Neural cell (in vitro differentiated cells): ENCODE measurements around the gene SLC26A11. TPM values are rescaled to one million over a fixed set of nuclear protein-coding genes. Genes with fewer than 3 reads are reported as not detected.

ENCODE experiments used
- H2AFZ ChIP-seq: fragments of 200-600, 300-800 bp; sonication (generic), shearing (Covaris generic); 2 replicates; pipeline ENCODE4 v1.6.0; 2014; ENCODE audit warnings: low read depth, mild to moderate bottlenecking, antibody characterized with exemption, low read length, moderate library complexity
- H3F3A ChIP-seq: fragments of 200-600 bp; shearing (Covaris generic); 2 replicates; pipeline ENCODE4 v1.6.1; 2016; ENCODE audit warnings: mild to moderate bottlenecking, moderate library complexity, mixed read lengths, antibody characterized with exemption, low read length; ENCODE audit not compliant: insufficient read depth, poor library complexity, severe bottlenecking
- H3K27ac ChIP-seq: fragments of 200-600, 300-800 bp; sonication (generic), shearing (Covaris generic); 2 replicates; pipeline ENCODE4 v1.5.1; 2014; ENCODE audit warnings: mild to moderate bottlenecking, low read length, moderate library complexity
- H3K27me3 ChIP-seq: fragments of 300-800, 200-600 bp; sonication (generic), shearing (Covaris generic); 2 replicates; pipeline ENCODE4 v1.6.0; 2014; ENCODE audit warnings: mild to moderate bottlenecking, low read depth, low read length, moderate library complexity; ENCODE audit not compliant: insufficient read depth
- H3K36me3 ChIP-seq: fragments of 300-800, 200-600 bp; sonication (generic), shearing (Covaris generic); 2 replicates; pipeline ENCODE4 v1.5.1; 2014; ENCODE audit warnings: mild to moderate bottlenecking, antibody characterized with exemption, low read length, moderate library complexity; ENCODE audit not compliant: insufficient read depth
- H3K4me2 ChIP-seq: fragments of 300-800, 200-600 bp; sonication (generic), shearing (Covaris generic); 2 replicates; pipeline ENCODE4 v1.6.0; 2014; ENCODE audit warnings: mild to moderate bottlenecking, low read length
- H3K4me3 ChIP-seq: fragments of 300-800, 200-600 bp; sonication (generic), shearing (Covaris generic); 2 replicates; pipeline ENCODE4 v1.5.1; 2014; ENCODE audit warnings: mild to moderate bottlenecking, low read length, moderate library complexity
- H3K79me2 ChIP-seq: fragments of 200-600 bp; shearing (Covaris generic); replicated peaks from 2 replicates; pipeline ENCODE4 v1.6.0; 2014; ENCODE audit warnings: mild to moderate bottlenecking, low read length, moderate library complexity; ENCODE audit not compliant: insufficient read depth
- H3K9ac ChIP-seq: fragments of 300-800, 200-600 bp; sonication (generic), shearing (Covaris generic); 2 replicates; pipeline ENCODE4 v1.6.1; 2016; ENCODE audit warnings: mild to moderate bottlenecking, low read length, mixed read lengths
- H3K9me2 ChIP-seq: fragments of 200-600 bp; shearing (Covaris generic); 2 replicates; pipeline ENCODE4 v1.6.1; 2016; ENCODE audit warnings: mild to moderate bottlenecking, low read length, mixed read lengths; ENCODE audit not compliant: insufficient read depth
- H3K9me3 ChIP-seq: fragments of 200-600, 300-800 bp; sonication (generic), shearing (Covaris generic); 2 replicates; pipeline ENCODE4 v1.6.1; 2016; ENCODE audit warnings: mild to moderate bottlenecking, mixed run types, low read length, moderate library complexity, mixed read lengths
- H4K20me1 ChIP-seq: fragments of 200-600 bp; shearing (Covaris generic); 2 replicates; pipeline ENCODE4 v1.6.1; 2016; ENCODE audit warnings: mild to moderate bottlenecking, mixed run types; ENCODE audit not compliant: insufficient read depth
- CTCF ChIP-seq: fragments of 450-650 bp; IDR thresholded peaks from 2 replicates; pipeline ENCODE4 v1.5.1; 2014; ENCODE audit warnings: antibody characterized with exemption, mild to moderate bottlenecking, moderate library complexity; ENCODE audit not compliant: poor library complexity, severe bottlenecking
- EP300 ChIP-seq: fragments of 450-650 bp; conservative IDR thresholded peaks from 2 replicates; pipeline ENCODE4 v1.6.1; 2014; ENCODE audit warnings: antibody characterized with exemption, mild to moderate bottlenecking, moderate library complexity; ENCODE audit not compliant: poor library complexity, severe bottlenecking
- EZH2 ChIP-seq: fragments of 200-600, 300-800 bp; shearing (Covaris generic), sonication (generic); IDR thresholded peaks from 2 replicates; pipeline ENCODE4 v1.6.1; 2014; ENCODE audit warnings: antibody characterized with exemption, low read length, borderline replicate concordance, mild to moderate bottlenecking; ENCODE audit not compliant: insufficient read depth, poor library complexity, severe bottlenecking
- MXI1 ChIP-seq: fragments of 450-650 bp; conservative IDR thresholded peaks from 2 replicates; pipeline ENCODE4 v1.6.1; 2014; ENCODE audit warnings: antibody characterized with exemption, mild to moderate bottlenecking; ENCODE audit not compliant: poor library complexity, severe bottlenecking
- POLR2AphosphoS5 ChIP-seq: IDR thresholded peaks from 2 replicates; pipeline ENCODE4 v1.6.1; 2012
- RAD21 ChIP-seq: fragments of 450-650 bp; conservative IDR thresholded peaks from 2 replicates; pipeline ENCODE4 v1.6.1; 2014; ENCODE audit warnings: antibody characterized with exemption, mild to moderate bottlenecking, moderate library complexity
- REST ChIP-seq: IDR thresholded peaks from 2 replicates; pipeline ENCODE4 v1.6.1; 2012; ENCODE audit warnings: borderline replicate concordance
- SMC3 ChIP-seq: fragments of 450-650 bp; conservative IDR thresholded peaks from 2 replicates; pipeline ENCODE4 v1.6.1; 2014; ENCODE audit warnings: antibody characterized with exemption, mild to moderate bottlenecking, moderate library complexity; ENCODE audit not compliant: poor library complexity
- TAF1 ChIP-seq: IDR thresholded peaks from 2 replicates; pipeline ENCODE4 v1.6.1; 2012; ENCODE audit warnings: low read depth
- polyA plus RNA-seq: library from polyadenylated mRNA; depleted of rRNA; stranded (reverse); fragments of >200 nt; gene quantifications from 2 replicates; pipeline ENCODE4 v1.2.3, GENCODE V29; 2014

SLC26A11 gene
- polyA plus RNA-seq, 1 donor from 2014 or later: 18.6 TPM

GRCh38 chr17:80259457-80260068, 39.3 kb downstream of the SLC26A11 start:
- Histone ChIP-seq H3K4me2 (no peak overlapping the region), H3F3A (no peaks in the 10 kb centered on the region), H3K79me2 (no peaks in the 10 kb centered on the region), H3K27me3 (no peaks in the 10 kb centered on the region), H3K9ac (peak overlapping the region; percentile 47), H2AFZ (no peak overlapping the region), H3K9me2 (no peaks in the 10 kb centered on the region), H3K27ac (no peak overlapping the region), H3K36me3 (no peaks in the 10 kb centered on the region), H4K20me1 (no peaks in the 10 kb centered on the region), H3K4me3 (peak overlapping the region; percentile 57), H3K9me3 (no peaks in the 10 kb centered on the region)
- TF ChIP-seq REST (no peak), EZH2 (no peak), RAD21 (no peak)

- TF ChIP-seq REST (no peak), RAD21 (no peak), EP300 (no peak), MXI1 (no peak), POLR2AphosphoS5 (no peak), CTCF (no peak), SMC3 (no peak), EZH2 (no peak), TAF1 (no peak)
- no peaks in the 10 kb centered on the region for H3K79me2 ChIP-seq
- H3K9me3 ChIP-seq: no peaks in the 10 kb centered on the region
- no peaks in the 10 kb centered on the region for H3F3A ChIP-seq
- no peaks in the 10 kb centered on the region for H3K27me3 ChIP-seq
- no peak overlapping the region for H3K4me2 ChIP-seq
- peak overlapping the region; percentile 57 for H3K4me3 ChIP-seq
- no peaks in the 10 kb centered on the region for H3K36me3 ChIP-seq
- no peaks in the 10 kb centered on the region for H4K20me1 ChIP-seq
- no peak overlapping the region for H3K27ac ChIP-seq
- no peaks in the 10 kb centered on the region for H3K9me2 ChIP-seq
- peak overlapping the region; percentile 47 for H3K9ac ChIP-seq
- no peak overlapping the region for H2AFZ ChIP-seq
Observed at GRCh38 chr17:80260069-80260535, 39.9 kb downstream of the SLC26A11 start.
